ENCODE results near the gene FUCA2. TPM values are rescaled to one million over a fixed set of nuclear protein-coding genes. Genes with fewer than 3 reads are reported as not detected.
A peak's percentile ranks its signal among the peaks of the same experiment; 100 is the strongest.
"Not testable (repeated sequence)": the region's sequence is repeated elsewhere in the genome, so short reads cannot be mapped to it uniquely, and the experiment has no call there.

The FUCA2 gene
- total RNA-seq, 1 donor from 2014 or later, result 53.1 TPM

DNA sequence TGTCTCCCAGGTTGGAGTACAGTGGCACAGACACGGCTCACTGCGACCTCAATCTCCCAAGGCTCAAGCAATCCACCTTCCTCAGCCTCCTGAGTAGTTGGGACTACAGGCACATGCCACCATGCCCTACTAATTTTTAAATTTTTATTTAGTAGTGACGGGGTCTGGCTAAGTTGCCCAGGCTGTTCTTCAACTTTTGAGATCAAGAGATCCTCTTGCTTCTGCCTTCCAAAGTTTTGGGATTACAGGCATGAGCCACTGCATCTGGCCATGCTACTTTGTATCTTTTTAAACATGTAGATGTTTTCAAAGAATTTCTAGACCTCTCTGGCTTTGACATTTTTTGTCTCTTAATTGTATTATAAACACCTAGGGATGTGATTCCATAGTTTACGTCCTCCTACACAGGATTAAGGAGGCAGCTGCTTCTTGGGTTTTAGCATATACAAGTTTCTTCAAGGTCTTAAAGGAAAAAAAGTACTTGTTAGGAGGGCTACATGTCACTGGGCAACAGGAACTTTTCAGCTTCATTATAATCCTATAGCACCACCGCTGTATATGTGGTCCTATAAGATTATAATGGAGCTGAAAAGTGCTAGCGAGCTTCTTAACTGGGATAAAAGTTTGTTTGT, 62.3 kb downstream of the FUCA2 start:
- Histone ChIP-seq H3K36me3 (no peaks in the 10 kb centered on the region), H3K4me3 (peak overlapping the region; percentile 79), H3K27ac (peak overlapping the region; percentile 82), H3K27me3 (ENCODE audit: low read depth) (no peaks in the 10 kb centered on the region), H3K9me3 (no peaks in the 10 kb centered on the region), H3K4me1 (peaks cover 18% of the 10 kb centered on the region)
- no peak for ATAC-seq
- no peak for DNase-seq
- intact Hi-C loops (cut with DNase I), result no loop called here
- TF ChIP-seq, protein P1, sequence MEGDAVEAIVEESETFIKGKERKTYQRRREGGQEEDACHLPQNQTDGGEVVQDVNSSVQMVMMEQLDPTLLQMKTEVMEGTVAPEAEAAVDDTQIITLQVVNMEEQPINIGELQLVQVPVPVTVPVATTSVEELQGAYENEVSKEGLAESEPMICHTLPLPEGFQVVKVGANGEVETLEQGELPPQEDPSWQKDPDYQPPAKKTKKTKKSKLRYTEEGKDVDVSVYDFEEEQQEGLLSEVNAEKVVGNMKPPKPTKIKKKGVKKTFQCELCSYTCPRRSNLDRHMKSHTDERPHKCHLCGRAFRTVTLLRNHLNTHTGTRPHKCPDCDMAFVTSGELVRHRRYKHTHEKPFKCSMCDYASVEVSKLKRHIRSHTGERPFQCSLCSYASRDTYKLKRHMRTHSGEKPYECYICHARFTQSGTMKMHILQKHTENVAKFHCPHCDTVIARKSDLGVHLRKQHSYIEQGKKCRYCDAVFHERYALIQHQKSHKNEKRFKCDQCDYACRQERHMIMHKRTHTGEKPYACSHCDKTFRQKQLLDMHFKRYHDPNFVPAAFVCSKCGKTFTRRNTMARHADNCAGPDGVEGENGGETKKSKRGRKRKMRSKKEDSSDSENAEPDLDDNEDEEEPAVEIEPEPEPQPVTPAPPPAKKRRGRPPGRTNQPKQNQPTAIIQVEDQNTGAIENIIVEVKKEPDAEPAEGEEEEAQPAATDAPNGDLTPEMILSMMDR (IDR thresholded peaks at IDR 0.05), result no peak

DNA sequence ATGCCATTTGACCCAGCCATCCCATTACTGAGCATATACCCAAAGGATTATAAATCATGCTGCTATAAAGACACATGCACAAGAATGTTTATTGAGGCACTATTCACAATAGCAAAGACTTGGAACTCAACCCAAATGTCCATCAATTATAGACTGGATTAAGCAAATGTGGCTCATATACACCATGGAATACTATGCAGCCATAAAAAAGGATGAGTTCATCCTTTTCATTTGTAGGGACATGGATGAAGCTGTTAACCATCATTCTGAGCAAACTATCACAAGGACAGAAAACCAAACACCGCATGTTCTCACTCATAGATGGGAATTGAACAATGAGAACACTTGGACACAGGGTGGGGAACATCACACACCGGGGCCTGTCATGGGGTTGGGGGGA, 63.7 kb downstream of the FUCA2 start:
- intact Hi-C loops (cut with DNase I); H3K27me3 ChIP-seq (ENCODE audit: low read depth); H3K27ac ChIP-seq; H3K36me3 ChIP-seq; ATAC-seq; H3K9me3 ChIP-seq; H3K4me3 ChIP-seq; DNase-seq: not testable (repeated sequence)
- H3K4me1 ChIP-seq, result peaks cover 18% of the 10 kb centered on the region

Other genes starting within 250 kb of the FUCA2 start
- 6.2 TPM for gene ADAT2, start 61.0 kb downstream of the FUCA2 start, total RNA-seq
- gene PEX3, start 60.9 kb downstream of the FUCA2 start, total RNA-seq, result 14.7 TPM
- 115 TPM for gene PHACTR2, start 166.2 kb upstream of the FUCA2 start, total RNA-seq

Data from lower lobe of right lung (tissue), 2 donors.